ENCODE measurements around the gene PLEKHG4B. TPM values are rescaled to one million over a fixed set of nuclear protein-coding genes. Genes with fewer than 3 reads are reported as not detected.
"Not testable (repeated sequence)": the region's sequence is repeated elsewhere in the genome, so short reads cannot be mapped to it uniquely, and the experiment has no call there.

Gene PLEKHG4B, protein sequence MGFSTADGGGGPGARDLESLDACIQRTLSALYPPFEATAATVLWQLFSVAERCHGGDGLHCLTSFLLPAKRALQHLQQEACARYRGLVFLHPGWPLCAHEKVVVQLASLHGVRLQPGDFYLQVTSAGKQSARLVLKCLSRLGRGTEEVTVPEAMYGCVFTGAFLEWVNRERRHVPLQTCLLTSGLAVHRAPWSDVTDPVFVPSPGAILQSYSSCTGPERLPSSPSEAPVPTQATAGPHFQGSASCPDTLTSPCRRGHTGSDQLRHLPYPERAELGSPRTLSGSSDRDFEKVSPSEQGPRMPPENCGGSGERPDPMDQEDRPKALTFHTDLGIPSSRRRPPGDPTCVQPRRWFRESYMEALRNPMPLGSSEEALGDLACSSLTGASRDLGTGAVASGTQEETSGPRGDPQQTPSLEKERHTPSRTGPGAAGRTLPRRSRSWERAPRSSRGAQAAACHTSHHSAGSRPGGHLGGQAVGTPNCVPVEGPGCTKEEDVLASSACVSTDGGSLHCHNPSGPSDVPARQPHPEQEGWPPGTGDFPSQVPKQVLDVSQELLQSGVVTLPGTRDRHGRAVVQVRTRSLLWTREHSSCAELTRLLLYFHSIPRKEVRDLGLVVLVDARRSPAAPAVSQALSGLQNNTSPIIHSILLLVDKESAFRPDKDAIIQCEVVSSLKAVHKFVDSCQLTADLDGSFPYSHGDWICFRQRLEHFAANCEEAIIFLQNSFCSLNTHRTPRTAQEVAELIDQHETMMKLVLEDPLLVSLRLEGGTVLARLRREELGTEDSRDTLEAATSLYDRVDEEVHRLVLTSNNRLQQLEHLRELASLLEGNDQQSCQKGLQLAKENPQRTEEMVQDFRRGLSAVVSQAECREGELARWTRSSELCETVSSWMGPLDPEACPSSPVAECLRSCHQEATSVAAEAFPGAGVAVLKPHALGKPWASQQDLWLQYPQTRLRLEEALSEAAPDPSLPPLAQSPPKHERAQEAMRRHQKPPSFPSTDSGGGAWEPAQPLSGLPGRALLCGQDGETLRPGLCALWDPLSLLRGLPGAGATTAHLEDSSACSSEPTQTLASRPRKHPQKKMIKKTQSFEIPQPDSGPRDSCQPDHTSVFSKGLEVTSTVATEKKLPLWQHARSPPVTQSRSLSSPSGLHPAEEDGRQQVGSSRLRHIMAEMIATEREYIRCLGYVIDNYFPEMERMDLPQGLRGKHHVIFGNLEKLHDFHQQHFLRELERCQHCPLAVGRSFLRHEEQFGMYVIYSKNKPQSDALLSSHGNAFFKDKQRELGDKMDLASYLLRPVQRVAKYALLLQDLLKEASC (N-terminal part only)
- not detected for polyA plus RNA-seq (2012; ENCODE audit: low read depth, missing spikeins)

- DNase-seq (ENCODE audit: insufficient read length, low spot score) (no peak), FAIRE-seq (no peak)
- TF ChIP-seq TAF1 (IDR thresholded peaks at IDR 0.05; ENCODE audit: low read depth, low read length): no peak
- no peak for TF ChIP-seq POU2F2 (IDR thresholded peaks at IDR 0.05; ENCODE audit: low read depth, low read length)
- no peak for TF ChIP-seq POLR2AphosphoS5 (IDR thresholded peaks at IDR 0.05; ENCODE audit: low read depth, low read length)
These were observed at the start of gene PLEKHG4B for GRCh38 chr5:91556-92263. PLEKHG4B (plus strand) TSS chr5:92168; CDS start chr5:92232, 64 bp downstream.

- TF ChIP-seq PAX5 (IDR thresholded peaks at IDR 0.05; ENCODE audit: insufficient read depth, low read length, severe bottlenecking) (no peak), POU2F2 (IDR thresholded peaks at IDR 0.05; ENCODE audit: low read depth, low read length) (no peak), SPI1 (IDR thresholded peaks at IDR 0.05; ENCODE audit: low read depth, low read length) (no peak), POLR2A (IDR thresholded peaks at IDR 0.05; ENCODE audit: low read depth, low read length) (no peak), TAF1 (IDR thresholded peaks at IDR 0.05; ENCODE audit: low read depth, low read length) (no peak), POLR2AphosphoS5 (IDR thresholded peaks at IDR 0.05; ENCODE audit: low read depth, low read length) (no peak)
- no peak for FAIRE-seq
- DNase-seq (ENCODE audit: insufficient read length, low spot score): no peak
These were observed 49.7 kb upstream of the PLEKHG4B start for GRCh38 chr5:42250-42649.

DNA sequence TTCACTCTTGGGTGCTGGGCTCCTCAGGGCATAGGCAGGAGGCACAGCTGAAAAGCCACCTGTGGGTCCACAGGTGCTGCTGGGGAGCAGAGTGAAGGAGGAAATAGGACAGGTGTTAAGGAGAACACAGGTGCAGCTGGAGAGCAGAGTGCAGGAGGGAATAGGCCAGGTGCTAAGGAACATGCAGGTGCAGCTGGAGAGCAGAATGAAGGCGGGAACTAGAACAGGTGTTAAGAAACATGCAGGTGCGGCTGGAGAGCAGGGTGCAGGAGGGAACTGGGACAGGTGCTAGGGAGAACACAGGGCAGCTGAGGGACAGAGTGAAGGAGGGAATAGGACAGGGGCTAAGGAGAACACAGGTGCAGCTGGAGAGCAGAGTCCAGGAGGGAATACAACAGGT, 43.8 kb upstream of the PLEKHG4B start:
- DNase-seq (ENCODE audit: insufficient read length, low spot score) (no peak), FAIRE-seq (no peak)
- TF ChIP-seq SPI1 (IDR thresholded peaks at IDR 0.05; ENCODE audit: low read depth, low read length): no peak
- no peak for TF ChIP-seq POLR2AphosphoS5 (IDR thresholded peaks at IDR 0.05; ENCODE audit: low read depth, low read length)
- no peak for TF ChIP-seq POU2F2 (IDR thresholded peaks at IDR 0.05; ENCODE audit: low read depth, low read length)
- TF ChIP-seq POLR2A (IDR thresholded peaks at IDR 0.05; ENCODE audit: low read depth, low read length): no peak
- TF ChIP-seq TAF1 (IDR thresholded peaks at IDR 0.05; ENCODE audit: low read depth, low read length): no peak
- no peak for TF ChIP-seq PAX5 (IDR thresholded peaks at IDR 0.05; ENCODE audit: insufficient read depth, low read length, severe bottlenecking)

GRCh38 chr5:49530-49929, 42.4 kb upstream of the PLEKHG4B start:
- not testable (repeated sequence) for DNase-seq (ENCODE audit: insufficient read length, low spot score); FAIRE-seq

- no peak for DNase-seq (ENCODE audit: insufficient read length, low spot score)
- TF ChIP-seq POU2F2 (IDR thresholded peaks at IDR 0.05; ENCODE audit: low read depth, low read length) (no peak), POLR2AphosphoS5 (IDR thresholded peaks at IDR 0.05; ENCODE audit: low read depth, low read length) (no peak)
- no peak for FAIRE-seq
These were observed 41.9 kb upstream of the PLEKHG4B start for GRCh38 chr5:49953-50544.

- FAIRE-seq: no peak
- TF ChIP-seq SPI1 (IDR thresholded peaks at IDR 0.05; ENCODE audit: low read depth, low read length) (no peak), POLR2AphosphoS5 (IDR thresholded peaks at IDR 0.05; ENCODE audit: low read depth, low read length) (no peak), POLR2A (IDR thresholded peaks at IDR 0.05; ENCODE audit: low read depth, low read length) (no peak)
- no peak for DNase-seq (ENCODE audit: insufficient read length, low spot score)
These were observed 41.1 kb upstream of the PLEKHG4B start for GRCh38 chr5:50724-51499.

GRCh38 chr5:51500-51823, 40.5 kb upstream of the PLEKHG4B start:
- FAIRE-seq (no peak), DNase-seq (ENCODE audit: insufficient read length, low spot score) (no peak)
- no peak for TF ChIP-seq POLR2AphosphoS5 (IDR thresholded peaks at IDR 0.05; ENCODE audit: low read depth, low read length)
- no peak for TF ChIP-seq PAX5 (IDR thresholded peaks at IDR 0.05; ENCODE audit: insufficient read depth, low read length, severe bottlenecking)
- no peak for TF ChIP-seq SPI1 (IDR thresholded peaks at IDR 0.05; ENCODE audit: low read depth, low read length)
- TF ChIP-seq POLR2A (IDR thresholded peaks at IDR 0.05; ENCODE audit: low read depth, low read length): no peak
- no peak for TF ChIP-seq POU2F2 (IDR thresholded peaks at IDR 0.05; ENCODE audit: low read depth, low read length)
- TF ChIP-seq TAF1 (IDR thresholded peaks at IDR 0.05; ENCODE audit: low read depth, low read length): no peak

DNA sequence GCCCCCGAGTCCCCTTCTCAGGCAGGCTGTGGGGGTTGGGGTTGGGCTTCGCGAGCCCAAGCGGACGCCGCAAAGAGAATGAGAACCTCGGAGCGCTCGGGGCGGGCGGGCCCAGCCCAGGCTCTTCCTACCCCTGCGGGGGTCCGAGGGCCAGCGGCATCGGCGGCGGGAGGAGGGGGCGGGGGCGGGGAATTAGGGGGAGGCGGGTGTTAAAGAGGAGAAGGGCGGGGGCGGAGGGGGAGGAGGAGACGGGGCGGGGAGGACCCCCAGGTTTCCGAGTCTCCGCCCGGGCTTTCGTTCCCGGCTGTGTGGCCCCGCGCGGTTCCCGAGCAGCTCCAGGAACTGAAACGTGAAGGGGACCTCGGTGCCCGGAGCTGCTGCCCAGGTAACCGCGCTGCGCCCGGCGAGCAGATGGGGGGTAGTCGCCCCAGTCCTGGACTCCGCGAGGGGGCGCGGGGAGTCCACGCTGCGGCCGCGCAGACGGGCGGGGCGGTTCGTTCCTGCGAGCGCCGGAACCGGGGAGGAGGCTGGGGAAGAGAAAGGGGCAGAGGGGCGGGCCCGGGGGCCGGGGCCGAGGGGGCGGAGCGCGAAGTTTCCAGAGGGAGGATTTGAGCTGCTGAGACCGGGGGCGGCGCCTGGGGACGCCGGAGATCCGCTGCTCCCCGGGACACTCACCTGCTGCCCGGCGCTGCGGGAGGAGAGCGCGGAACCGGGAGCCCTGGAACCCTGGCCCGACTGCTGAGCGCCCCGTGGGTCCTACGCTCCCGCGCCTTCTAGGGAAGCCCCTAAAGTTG, 38.4 kb upstream of the PLEKHG4B start:
- no peak for FAIRE-seq
- TF ChIP-seq SPI1 (IDR thresholded peaks at IDR 0.05; ENCODE audit: low read depth, low read length) (no peak), POLR2AphosphoS5 (IDR thresholded peaks at IDR 0.05; ENCODE audit: low read depth, low read length) (no peak)
- DNase-seq (ENCODE audit: insufficient read length, low spot score): no peak
